ENCODE data around the gene MAML3. TPM values are rescaled to one million over a fixed set of nuclear protein-coding genes. Genes with fewer than 3 reads are reported as not detected.

The MAML3 gene
- total RNA-seq, 4 donors from 2014 or later = 21.2 to 28.4 (median 22.1) TPM

- no peak overlapping the region for H3K4me3 ChIP-seq (ENCODE audit: low read depth, poor library complexity, severe bottlenecking)
- intact Hi-C loops (cut with DNase I; ENCODE audit: low total_unique reads) = no loop called here
- DNase-seq (ENCODE audit: low spot score in 2 of 2) = no peak
- TF ChIP-seq CTCF (IDR thresholded peaks at IDR 0.05) (no peak), POLR2A (IDR thresholded peaks at IDR 0.05) (no peak)
- whole genome bisulfite sequencing, 2 donors = 94 to 100% methylated on average over 2 of the region's 2 CpGs
Observed at GRCh38 chr4:139840773-139841172, 313.2 kb downstream of the MAML3 start.

- 79 to 80% methylated on average over 6 of the region's 6 CpGs for WGBS, 2 donors
- H3K4me3 ChIP-seq (ENCODE audit: low read depth, poor library complexity, severe bottlenecking) = no peak overlapping the region
- intact Hi-C loops (cut with DNase I; ENCODE audit: low total_unique reads) = no loop called here
- TF ChIP-seq CTCF (IDR thresholded peaks at IDR 0.05) (no peak), POLR2A (IDR thresholded peaks at IDR 0.05) (no peak)
- DNase-seq (ENCODE audit: low spot score in 2 of 2) = no peak
Observed at GRCh38 chr4:139839403-139840031, 314.5 kb downstream of the MAML3 start.

GRCh38 chr4:139838811-139839210, 315.2 kb downstream of the MAML3 start:
- DNase-seq (ENCODE audit: low spot score in 2 of 2) = no peak
- no peak for TF ChIP-seq CTCF (IDR thresholded peaks at IDR 0.05)
- TF ChIP-seq POLR2A (IDR thresholded peaks at IDR 0.05) = no peak
- intact Hi-C loops (cut with DNase I; ENCODE audit: low total_unique reads) = no loop called here
- H3K4me3 ChIP-seq (ENCODE audit: low read depth, poor library complexity, severe bottlenecking) = no peak overlapping the region
- WGBS, 2 donors = 90 to 96% methylated on average over 3 of the region's 3 CpGs

GRCh38 chr4:139834981-139835391, 319.0 kb downstream of the MAML3 start:
- DNase-seq (ENCODE audit: low spot score in 2 of 2) = no peak
- intact Hi-C loops (cut with DNase I; ENCODE audit: low total_unique reads) = no loop called here
- 72 to 82% methylated on average over 2 of the region's 2 CpGs for WGBS, 2 donors
- no peak overlapping the region for H3K4me3 ChIP-seq (ENCODE audit: low read depth, poor library complexity, severe bottlenecking)
- TF ChIP-seq POLR2A (IDR thresholded peaks at IDR 0.05) (no peak), CTCF (IDR thresholded peaks at IDR 0.05) (no peak)

- 90 to 97% methylated on average over 8 of the region's 8 CpGs for WGBS, 2 donors
- DNase-seq (ENCODE audit: low spot score in 2 of 2) = no peak
- intact Hi-C loops (cut with DNase I; ENCODE audit: low total_unique reads) = no loop called here
- H3K4me3 ChIP-seq (ENCODE audit: low read depth, poor library complexity, severe bottlenecking) = no peak overlapping the region
- TF ChIP-seq POLR2A (IDR thresholded peaks at IDR 0.05) = no peak
- no peak for TF ChIP-seq CTCF (IDR thresholded peaks at IDR 0.05)
Observed at GRCh38 chr4:139834226-139834662, 319.7 kb downstream of the MAML3 start.

Measured in lower leg skin (tissue), 4 donors.